Measurements from ENCODE around the gene CXCL16. TPM values are rescaled to one million over a fixed set of nuclear protein-coding genes. Genes with fewer than 3 reads are reported as not detected.

CXCL16 gene
- total and polyA plus RNA-seq, 2 of the 13 experiments (the other 11 are each of a cell fraction or from before 2014, with no cell fraction given), result 9.4 to 101 TPM

GRCh38 chr17:4715063-4715744, 24.5 kb downstream of the CXCL16 start:
- no peak overlapping the region for H3K4me2 ChIP-seq (ENCODE audit: low read depth, low read length)
- no peaks in the 10 kb centered on the region for H3K27me3 ChIP-seq (ENCODE audit: control insufficient read depth in 1 of 2, insufficient read depth in 2 of 2, low read length in 2 of 2)
- TF ChIP-seq ZSCAN9 (CRISPR knock-in tag; IDR thresholded peaks at IDR 0.05; ENCODE audit: borderline replicate concordance), result no peak
- TF ChIP-seq NFIC (IDR thresholded peaks at IDR 0.05; ENCODE audit: low read length), result no peak
- TF ChIP-seq TAF15 (IDR thresholded peaks at IDR 0.05; ENCODE audit: low read depth, low read length, poor library complexity, severe bottlenecking), result no peak
- TF ChIP-seq RNF219 (CRISPR knock-in tag; IDR thresholded peaks at IDR 0.05), result no peak
- no peak for TF ChIP-seq DR1 (CRISPR knock-in tag; IDR thresholded peaks at IDR 0.05)
- TF ChIP-seq, protein P1, sequence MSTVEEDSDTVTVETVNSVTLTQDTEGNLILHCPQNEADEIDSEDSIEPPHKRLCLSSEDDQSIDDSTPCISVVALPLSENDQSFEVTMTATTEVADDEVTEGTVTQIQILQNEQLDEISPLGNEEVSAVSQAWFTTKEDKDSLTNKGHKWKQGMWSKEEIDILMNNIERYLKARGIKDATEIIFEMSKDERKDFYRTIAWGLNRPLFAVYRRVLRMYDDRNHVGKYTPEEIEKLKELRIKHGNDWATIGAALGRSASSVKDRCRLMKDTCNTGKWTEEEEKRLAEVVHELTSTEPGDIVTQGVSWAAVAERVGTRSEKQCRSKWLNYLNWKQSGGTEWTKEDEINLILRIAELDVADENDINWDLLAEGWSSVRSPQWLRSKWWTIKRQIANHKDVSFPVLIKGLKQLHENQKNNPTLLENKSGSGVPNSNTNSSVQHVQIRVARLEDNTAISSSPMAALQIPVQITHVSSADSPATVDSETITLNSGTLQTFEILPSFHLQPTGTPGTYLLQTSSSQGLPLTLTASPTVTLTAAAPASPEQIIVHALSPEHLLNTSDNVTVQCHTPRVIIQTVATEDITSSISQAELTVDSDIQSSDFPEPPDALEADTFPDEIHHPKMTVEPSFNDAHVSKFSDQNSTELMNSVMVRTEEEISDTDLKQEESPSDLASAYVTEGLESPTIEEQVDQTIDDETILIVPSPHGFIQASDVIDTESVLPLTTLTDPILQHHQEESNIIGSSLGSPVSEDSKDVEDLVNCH (CRISPR knock-in tag; IDR thresholded peaks at IDR 0.05), result no peak
- no peak for TF ChIP-seq ZNF510 (CRISPR knock-in tag; IDR thresholded peaks at IDR 0.05; ENCODE audit: low read depth)
- TF ChIP-seq CREM (IDR thresholded peaks at IDR 0.05), result no peak
- TF ChIP-seq CREM (CRISPR knock-in tag; IDR thresholded peaks at IDR 0.05), result no peak
- no peak for TF ChIP-seq PRDM15 (CRISPR knock-in tag; IDR thresholded peaks at IDR 0.05)
- peaks cover 11 to 37% of the 10 kb centered on the region in 2 experiments; a peak in 4 of 5 replicates for H3K36me3 ChIP-seq (replicated peaks in 1 of 2; ENCODE audit: control insufficient read depth in 1 of 2, insufficient read depth in 2 of 2, low read length in 2 of 2)
- ATAC-seq, result no peak
- FAIRE-seq, result no peak
- no peaks in the 10 kb centered on the region; the same call in 1 of the 2 replicates for H4K20me1 ChIP-seq (ENCODE audit: insufficient read depth, low read length)
- peaks cover 19% of the 10 kb centered on the region for H3K79me2 ChIP-seq (ENCODE audit: insufficient read depth, low read length)
- H3K9ac ChIP-seq (ENCODE audit: insufficient read depth, low read depth, low read length), result no peak overlapping the region
- in situ Hi-C loops (cut with HindIII; ENCODE audit: extremely low pct_ligation_motif_present, low pct_unique_long_range_greater_than_20kb), result no loop called here
- 79% methylated on average over 10 of the region's 11 CpGs for WGBS (ENCODE audit: low lambda C conversion rate)
- POLR2A ChIA-PET, result interaction anchor here (1.2 kb wide), 1 partner anchor 15 kb away, joined by 3 read pairs; no protein-coding TSS in a partner anchor
- no TSS peak for BruUV-seq (replicated peaks)
- H2AFZ ChIP-seq (ENCODE audit: low read length), result no peak overlapping the region
- H3K4me3 ChIP-seq (replicated peaks in 1 of 3; ENCODE audit: insufficient read depth in 1 of 3, low read depth in 2 of 3, low read length in 3 of 3), result no peak overlapping the region
- CTCF ChIA-PET (ENCODE audit: low intra/inter-chr PET ratio, low total read pairs), result no interaction called here
- peaks cover 43% of the 10 kb centered on the region for H3K4me1 ChIP-seq (ENCODE audit: insufficient read depth, low read length)
- no peak for DNase-seq (ENCODE audit: low spot score)
- no peak overlapping the region for H3K27ac ChIP-seq (ENCODE audit: extremely low read length, insufficient read depth, low read length)
- no peaks in the 10 kb centered on the region for H3K9me3 ChIP-seq (ENCODE audit: low read length)
- intact Hi-C loops (cut with micrococcal nuclease; ENCODE audit: unreplicated experiment), result loop anchor here (10.0 kb wide), 1 partner anchor 250 kb away; the partner anchor contains the start of gene SPAG7

All from HepG2 (cell line).